ENCODE results near the gene PXMP4. TPM values are rescaled to one million over a fixed set of nuclear protein-coding genes. Genes with fewer than 3 reads are reported as not detected.

The PXMP4 gene
- total and polyA plus RNA-seq, 9 of the 15 experiments (the other 6 are each of a cell fraction or from before 2014, with no cell fraction given) = 4.8 to 29.1 (median 6.8) TPM

DNA sequence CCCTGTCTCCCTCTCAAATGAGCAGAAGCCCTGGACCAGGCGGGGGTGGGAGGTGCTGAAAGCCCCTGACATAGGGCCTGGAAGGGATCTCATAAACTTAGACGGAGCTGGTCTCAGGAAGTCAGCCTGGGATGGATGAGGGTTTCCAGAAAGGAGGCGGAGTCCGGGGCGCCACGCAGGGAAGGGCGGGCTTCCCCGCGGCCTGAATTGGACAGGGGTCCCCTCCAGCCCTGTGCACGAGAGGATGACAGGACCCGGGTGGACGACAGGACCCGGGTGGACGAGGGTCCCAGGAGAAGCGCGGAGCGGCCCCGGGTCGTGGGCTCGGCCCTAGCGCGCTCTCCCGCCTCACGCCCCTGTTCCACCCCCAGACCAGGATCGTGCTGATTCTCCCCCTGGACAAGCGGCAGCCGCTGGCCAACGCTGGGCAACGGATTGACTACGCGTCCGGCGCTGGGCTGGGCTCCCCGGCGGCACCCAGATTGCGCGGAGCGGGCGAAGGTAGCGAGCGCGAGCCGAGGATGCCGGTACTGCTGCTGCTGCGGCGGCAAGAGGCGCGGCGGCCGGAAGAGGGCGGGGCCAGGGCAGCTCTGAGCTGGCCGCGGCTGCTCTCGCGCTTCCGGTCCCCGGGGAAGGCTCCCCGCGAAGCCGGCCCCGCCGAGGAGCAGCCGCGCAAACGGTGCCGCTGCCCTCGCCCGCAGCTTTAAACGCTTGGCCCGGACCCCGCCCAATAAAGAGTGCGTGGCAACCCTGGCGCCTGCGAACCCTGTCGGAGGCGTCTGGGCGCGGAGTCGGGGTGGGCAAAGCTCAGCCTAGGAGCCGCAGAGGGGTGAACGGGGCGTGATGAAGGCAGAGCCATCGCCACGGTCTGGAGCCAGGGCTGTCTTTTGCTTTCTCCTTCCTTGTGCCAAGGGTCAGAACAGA lies 56.7 kb downstream of the PXMP4 start:
- Histone ChIP-seq H4K20me1 (replicated peaks; ENCODE audit: control insufficient read depth, insufficient read depth, low read length) (peaks cover 11% of the 10 kb centered on the region; the same call in 1 of the 2 replicates), H3K9ac (ENCODE audit: insufficient read depth in 1 of 2, low read depth in 2 of 2, low read length in 2 of 2) (peak overlapping the region; percentile 80 to 90), H3K27ac (ENCODE audit: extremely low read depth, low read depth, low read length) (peak overlapping the region; percentile 82), H3K9me1 (ENCODE audit: control insufficient read depth, insufficient read depth, low read length) (no peaks in the 10 kb centered on the region), H3K9me3 (replicated peaks; ENCODE audit: control insufficient read depth, insufficient read depth, low read depth, low read length) (no peaks in the 10 kb centered on the region), H2AFZ (ENCODE audit: low read depth, low read length) (peak overlapping the region; percentile 81), H3K4me1 (replicated peaks in 1 of 2; ENCODE audit: control insufficient read depth in 2 of 2, insufficient read depth in 2 of 2, low read length in 2 of 2) (peaks cover 21 to 71% of the 10 kb centered on the region in 2 experiments; a peak in 4 of 5 replicates), H3K36me3 (ENCODE audit: control insufficient read depth, insufficient read depth, low read length) (peaks cover 45% of the 10 kb centered on the region; the same call in 2 of the 3 replicates), H3K4me2 (ENCODE audit: insufficient read depth, low read length) (peak overlapping the region; percentile 85), H3K4me3 (peak overlapping the region; percentile 81), H3K27me3 (ENCODE audit: control insufficient read depth in 2 of 2, insufficient read depth in 2 of 2, low read length in 2 of 2) (no peaks in the 10 kb centered on the region), H3K79me2 (ENCODE audit: control insufficient read depth, insufficient read depth, low read length) (peaks cover 18% of the 10 kb centered on the region)
- DNase-seq (ENCODE audit: extremely low read depth in 1 of 4, low spot score in 3 of 4) (peak; percentile 84 to 90 (median 86)), FAIRE-seq (peak; percentile 80), ATAC-seq (peak; percentile 87)
- POLR2A ChIA-PET = interaction anchor here (0.6 to 5.4 kb wide), 12 partner anchors 8 to 1034 kb away, joined by 3 to 51 read pairs (median 4); no protein-coding TSS in a partner anchor
- intact Hi-C loops (cut with micrococcal nuclease) (no loop called here), in situ Hi-C loops (cut with MboI) (no loop called here)
- CTCF ChIA-PET (ENCODE audit: low intra/inter-chr PET ratio) = no interaction called here
- 1% methylated on average over 69 of the region's 84 CpGs for WGBS (ENCODE audit: insufficient coverage, low coverage, missing lambda C conversion rate)
- no TSS peak for BruUV-seq (replicated peaks)
- no peak for TF ChIP-seq XRCC5 (IDR thresholded peaks at IDR 0.05; ENCODE audit: low read depth, low read length)
- peak; percentile 76; the same call in 1 of the 2 replicates for TF ChIP-seq HNRNPL (IDR thresholded peaks at IDR 0.05; ENCODE audit: low read depth, low read length)
- TF ChIP-seq ETS2 (tag; IDR thresholded peaks at IDR 0.05; ENCODE audit: borderline replicate concordance, poor library complexity, severe bottlenecking) = no peak
- no peak for TF ChIP-seq ZNF217 (CRISPR knock-in tag; IDR thresholded peaks at IDR 0.05)
- TF ChIP-seq U2AF2 (optimal IDR thresholded peaks at IDR 0.05; ENCODE audit: low read depth, low read length) = no peak
- TF ChIP-seq SAFB (IDR thresholded peaks at IDR 0.05; ENCODE audit: borderline replicate concordance, low read depth, low read length) = no peak
- TF ChIP-seq DMBX1 (CRISPR knock-in tag; IDR thresholded peaks at IDR 0.05; ENCODE audit: borderline replicate concordance) = 0 out of 2 replicates have a peak, but pooled peaks have one; percentile 34
- TF ChIP-seq, protein P1, sequence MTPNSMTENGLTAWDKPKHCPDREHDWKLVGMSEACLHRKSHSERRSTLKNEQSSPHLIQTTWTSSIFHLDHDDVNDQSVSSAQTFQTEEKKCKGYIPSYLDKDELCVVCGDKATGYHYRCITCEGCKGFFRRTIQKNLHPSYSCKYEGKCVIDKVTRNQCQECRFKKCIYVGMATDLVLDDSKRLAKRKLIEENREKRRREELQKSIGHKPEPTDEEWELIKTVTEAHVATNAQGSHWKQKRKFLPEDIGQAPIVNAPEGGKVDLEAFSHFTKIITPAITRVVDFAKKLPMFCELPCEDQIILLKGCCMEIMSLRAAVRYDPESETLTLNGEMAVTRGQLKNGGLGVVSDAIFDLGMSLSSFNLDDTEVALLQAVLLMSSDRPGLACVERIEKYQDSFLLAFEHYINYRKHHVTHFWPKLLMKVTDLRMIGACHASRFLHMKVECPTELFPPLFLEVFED (CRISPR knock-in tag; conservative IDR thresholded peaks at IDR 0.05) = no peak
- TF ChIP-seq, protein P2, sequence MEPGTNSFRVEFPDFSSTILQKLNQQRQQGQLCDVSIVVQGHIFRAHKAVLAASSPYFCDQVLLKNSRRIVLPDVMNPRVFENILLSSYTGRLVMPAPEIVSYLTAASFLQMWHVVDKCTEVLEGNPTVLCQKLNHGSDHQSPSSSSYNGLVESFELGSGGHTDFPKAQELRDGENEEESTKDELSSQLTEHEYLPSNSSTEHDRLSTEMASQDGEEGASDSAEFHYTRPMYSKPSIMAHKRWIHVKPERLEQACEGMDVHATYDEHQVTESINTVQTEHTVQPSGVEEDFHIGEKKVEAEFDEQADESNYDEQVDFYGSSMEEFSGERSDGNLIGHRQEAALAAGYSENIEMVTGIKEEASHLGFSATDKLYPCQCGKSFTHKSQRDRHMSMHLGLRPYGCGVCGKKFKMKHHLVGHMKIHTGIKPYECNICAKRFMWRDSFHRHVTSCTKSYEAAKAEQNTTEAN (CRISPR knock-in tag; IDR thresholded peaks at IDR 0.05) = no peak
- TF ChIP-seq CCNT2 (IDR thresholded peaks at IDR 0.05; ENCODE audit: borderline replicate concordance, extremely low read depth, insufficient read length, low read depth, low read length) = no peak
- no peak for TF ChIP-seq CHD2 (IDR thresholded peaks at IDR 0.05; ENCODE audit: low read depth, low read length)
- no peak for TF ChIP-seq ZNF589 (CRISPR knock-in tag; IDR thresholded peaks at IDR 0.05; ENCODE audit: low read depth)
- TF ChIP-seq CXXC5 (CRISPR knock-in tag; IDR thresholded peaks at IDR 0.05) = peak; percentile 76
- no peak for TF ChIP-seq NR1H2 (CRISPR knock-in tag; IDR thresholded peaks at IDR 0.05)
- TF ChIP-seq FOXJ2 (tag; IDR thresholded peaks at IDR 0.05) = no peak
- peak; percentile 83 for TF ChIP-seq POLR2A (conservative IDR thresholded peaks at IDR 0.05)
- TF ChIP-seq CEBPG (CRISPR knock-in tag; IDR thresholded peaks at IDR 0.05) = no peak
- no peak for TF ChIP-seq CEBPG (tag; conservative IDR thresholded peaks at IDR 0.05 in 1 of 2, IDR thresholded peaks at IDR 0.05 in 1 of 2)
